Measurements from ENCODE around the gene DDX21.

DDX21 gene

GRCh38 chr10:69033256-69033655, 77.3 kb downstream of the DDX21 start:
- Histone ChIP-seq H2AFZ (ENCODE audit: low read depth, low read length) (no peak overlapping the region), H3K9ac (ENCODE audit: low read depth, low read length) (no peak overlapping the region), H4K20me1 (ENCODE audit: insufficient read depth, low read length) (no peaks in the 10 kb centered on the region), H3K79me2 (ENCODE audit: insufficient read depth, low read length) (no peaks in the 10 kb centered on the region), H3K4me2 (ENCODE audit: insufficient read depth, low read length) (no peak overlapping the region), H3K27me3 (ENCODE audit: insufficient read depth, low read length, poor library complexity) (no peaks in the 10 kb centered on the region), H3K36me3 (ENCODE audit: insufficient read depth, low read length) (no peaks in the 10 kb centered on the region), H3K4me1 (ENCODE audit: insufficient read depth, low read length) (no peaks in the 10 kb centered on the region), H3K27ac (ENCODE audit: low read length) (no peak overlapping the region), H3K9me3 (ENCODE audit: insufficient read depth, low read length, severe bottlenecking) (peaks cover 15% of the 10 kb centered on the region), H3K4me3 (ENCODE audit: low read depth in 1 of 2, low read length in 2 of 2) (no peak overlapping the region)
- DNase-seq (no peak), ATAC-seq (ENCODE audit: insufficient read depth, low read depth) (no peak)
- TF ChIP-seq EZH2 (IDR thresholded peaks at IDR 0.05; ENCODE audit: borderline replicate concordance, low read depth, low read length, severe bottlenecking) = no peak
- TF ChIP-seq CTCF (IDR thresholded peaks at IDR 0.05; ENCODE audit: borderline replicate concordance, extremely low read depth, low read length, poor library complexity, severe bottlenecking) = no peak
